GM12878 (cell line): ENCODE data around the gene OCA2. TPM values are rescaled to one million over a fixed set of nuclear protein-coding genes. Genes with fewer than 3 reads are reported as not detected.

Source experiments
- ATAC-seq: fragments of 200-7000 bp; cut with Tn5 transposase; 3 replicates; pipeline ENCODE4 v1.9.1; 2020; ENCODE audit warnings: mild to moderate bottlenecking, moderate library complexity
- BruUV-seq: library from RNA; stranded (reverse); fragments of 400-500 nt; replicated peaks from 2 replicates; lab custom pipeline; 2021; lab: Mats Ljungman, UMichigan
- CTCF ChIA-PET: fragments of 300-600 bp; sonication (Branson Sonifier 250); formaldehyde crosslinking; extraction: SDS; loops from one replicate; lab custom pipeline; 2021; ENCODE audit warnings: inconsistent platforms; lab: Yijun Ruan, JAX
- POLR2A ChIA-PET: fragments of 350-600 bp; formaldehyde crosslinking; extraction: SDS; loops from one replicate; lab custom pipeline; 2021; ENCODE audit warnings: inconsistent platforms; lab: Charles Lee
- RAD21 ChIA-PET: fragments of 300-600 bp; sonication (Branson Sonifier 250); formaldehyde crosslinking; loops from one replicate; lab custom pipeline; 2023; ENCODE audit warnings: antibody characterized with exemption; ENCODE audit not compliant: unreplicated experiment; lab: Charles Lee
- SMC1A ChIA-PET: fragments of 300-600 bp; sonication (Branson Sonifier 250); formaldehyde crosslinking; loops from one replicate; lab custom pipeline; 2023; ENCODE audit not compliant: unreplicated experiment, uncharacterized antibody; lab: Charles Lee
- DNase-seq: peaks from one replicate; pipeline ENCODE4 v3.0.0-alpha.2; 2011; ENCODE audit warnings: low read depth, low spot score
- FAIRE-seq: peaks from 3 replicates; lab custom pipeline; 2011; peaks lifted over from hg19 to GRCh38; lab: Jason Lieb, UNC
- H2AFZ ChIP-seq: 2 replicates; pipeline ENCODE4 v1.6.0; 2011; ENCODE audit warnings: low read depth, low read length, control low read depth; ENCODE audit not compliant: control insufficient read depth
- H3K27ac ChIP-seq: 2 replicates; pipeline ENCODE4 v1.5.1; 2011; ENCODE audit warnings: control low read depth; ENCODE audit not compliant: control insufficient read depth, insufficient read depth
- H3K27me3 ChIP-seq, 2 experiments: replicated peaks in 1 of 2; 2 replicates each; pipeline versions ENCODE4 v1.6.0 to v1.6.1; 2011; ENCODE audit warnings: low read length in 1 of 2; ENCODE audit not compliant: control insufficient read depth in 2 of 2, insufficient read depth in 2 of 2
- H3K36me3 ChIP-seq, 2 experiments: 2 replicates each; pipeline ENCODE4 v1.5.1; 2011; ENCODE audit warnings: low read length in 1 of 2; ENCODE audit not compliant: control insufficient read depth in 2 of 2, insufficient read depth in 2 of 2
- H3K4me1 ChIP-seq: 2 replicates; pipeline ENCODE4 v1.6.1; 2011; ENCODE audit warnings: mild to moderate bottlenecking, low read length, moderate library complexity, mixed read lengths; ENCODE audit not compliant: control insufficient read depth, insufficient read depth
- H3K4me2 ChIP-seq: 2 replicates; pipeline ENCODE4 v1.6.0; 2011; ENCODE audit warnings: control low read depth; ENCODE audit not compliant: control insufficient read depth, insufficient read depth
- H3K4me3 ChIP-seq: fragments of 200-600 bp; sonication (generic); 2 replicates; pipeline ENCODE4 v1.5.1; 2016
- H3K79me2 ChIP-seq: 2 replicates; pipeline ENCODE4 v1.6.0; 2011; ENCODE audit warnings: low read length; ENCODE audit not compliant: control insufficient read depth, insufficient read depth
- H3K9ac ChIP-seq: 2 replicates; pipeline ENCODE4 v1.8.0; 2011; ENCODE audit warnings: low read length, control low read depth, mixed read lengths; ENCODE audit not compliant: control insufficient read depth, insufficient read depth
- H3K9me3 ChIP-seq: replicated peaks from 3 replicates; pipeline ENCODE4 v1.5.1; 2011; ENCODE audit warnings: mild to moderate bottlenecking, low read length; ENCODE audit not compliant: control insufficient read depth, insufficient read depth
- H4K20me1 ChIP-seq: 2 replicates; pipeline ENCODE4 v1.6.0; 2011; ENCODE audit not compliant: control insufficient read depth, insufficient read depth
- ESRRA ChIP-seq: IDR thresholded peaks from 2 replicates; pipeline ENCODE4 v1.6.1; 2012; ENCODE audit warnings: mild to moderate bottlenecking, low read length, improper control_type of control experiment
- HDAC6 ChIP-seq: fragments of 200-600 bp; sonication (generic); IDR thresholded peaks from one replicate; pipeline ENCODE4 v1.8.0; 2017; ENCODE audit warnings: antibody characterized with exemption; ENCODE audit not compliant: unreplicated experiment
- HSF1 ChIP-seq: fragments of 150-350 bp; IDR thresholded peaks from 2 replicates; pipeline ENCODE4 v1.6.1; 2014; ENCODE audit warnings: mild to moderate bottlenecking, low read depth, low read length
- NRF1 ChIP-seq: conservative IDR thresholded peaks from 2 replicates; pipeline ENCODE4 v1.6.1; 2011; ENCODE audit warnings: mild to moderate bottlenecking, low read depth, low read length, improper control_type of control experiment
- PRDM15 ChIP-seq: fragments of 450-650 bp; formaldehyde crosslinking; IDR thresholded peaks from 2 replicates; pipeline ENCODE4 v1.4.0; 2020; ENCODE audit warnings: mild to moderate bottlenecking, moderate library complexity
- SREBF2 ChIP-seq: IDR thresholded peaks from 2 replicates; pipeline ENCODE4 v1.6.1; 2012; ENCODE audit warnings: mild to moderate bottlenecking, low read length
- USF1 ChIP-seq: IDR thresholded peaks from 2 replicates; pipeline ENCODE4 v1.6.1; 2011; ENCODE audit warnings: borderline replicate concordance, low read depth, mild to moderate bottlenecking, moderate library complexity, mixed read lengths, low read length; ENCODE audit not compliant: insufficient read depth; ENCODE audit errors: extremely low read length
- ZBTB33 ChIP-seq: fragments of 450-650 bp; IDR thresholded peaks from 2 replicates; pipeline ENCODE4 v1.6.1; 2017; ENCODE audit warnings: mild to moderate bottlenecking
- WGBS: methylation state at CpG from one replicate; pipeline ENCODE4 v1.1.6; 2016; ENCODE audit warnings: low lambda C conversion rate; ENCODE audit not compliant: insufficient replicate concordance, insufficient coverage; ENCODE audit errors: missing lambda C conversion rate; 5-methylcytosine and 5-hydroxymethylcytosine counted together
- in situ Hi-C: fragments of 300-500 bp; cut with MboI; formaldehyde crosslinking; loops from 9 replicates; pipeline ENCODE4 v1.14.3; 2018; ENCODE audit warnings: mixed read lengths
- intact Hi-C: fragments of 100-400 bp; cut with micrococcal nuclease; formaldehyde crosslinking; loops from one replicate; pipeline ENCODE4 v1.14.2; 2022; ENCODE audit not compliant: unreplicated experiment
- polyA plus RNA-seq, 11 experiments: library from polyadenylated mRNA; depleted of rRNA in 4 of 11; unstranded in 6 of 11; stranded (reverse) in 5 of 11; fragments of >200 nt; fragmentation: Nextera tagmentation in 4 of 11; fragmentation: Illumina TruSeq in 1 of 11; extraction: Ambion mirVana in 4 of 11; extraction: Trizol in 1 of 11; gene quantifications; 1 replicate in 1 of 11; 2 replicates in 10 of 11; pipeline versions ENCODE4 v1.2.1 to v1.2.3, GENCODE V29; 2011 to 2016; ENCODE audit warnings: inconsistent platforms in 2 of 11, missing spikeins in 2 of 11, low read depth in 1 of 11
- total RNA-seq, 4 experiments: library from RNA; depleted of rRNA in 3 of 4; stranded (reverse); fragments of >200 nt in 3 of 4; fragmentation: Illumina TruSeq in 1 of 4; extraction: Trizol in 1 of 4; gene quantifications; 2 replicates each; pipeline versions ENCODE4 v1.2.1 to v1.2.3, GENCODE V29; 2013 to 2021

OCA2 gene
- total and polyA plus RNA-seq, 10 of the 15 experiments (the other 5 are each of a cell fraction or from before 2014, with no cell fraction given) = 0.04 to 1.8 TPM; not detected in 8

GRCh38 chr15:27853624-27854455, 245.3 kb downstream of the OCA2 start:
- WGBS = 53% methylated on average over 15 of the region's 15 CpGs
- ATAC-seq (no peak), FAIRE-seq (no peak), DNase-seq (no peak)
- H2AFZ ChIP-seq = no peak overlapping the region
- ChIA-PET CTCF (no interaction called here), SMC1A (no interaction called here), POLR2A (no interaction called here), RAD21 (no interaction called here)
- no peak overlapping the region for H3K4me2 ChIP-seq
- no peaks in the 10 kb centered on the region; the same call in 2 of the 3 replicates for H3K9me3 ChIP-seq
- H3K4me3 ChIP-seq = no peak overlapping the region
- intact Hi-C loops = no loop called here
- H3K36me3 ChIP-seq = no peaks in the 10 kb centered on the region
- no peak for TF ChIP-seq ZBTB33
- no peak for TF ChIP-seq NRF1
- TF ChIP-seq PRDM15 = no peak
- no peak for TF ChIP-seq ESRRA
- no peak for TF ChIP-seq SREBF2
- no peak for TF ChIP-seq HSF1
- TF ChIP-seq USF1 = no peak
- no peak for TF ChIP-seq HDAC6
- no peaks in the 10 kb centered on the region for H3K27me3 ChIP-seq
- H3K79me2 ChIP-seq = no peaks in the 10 kb centered on the region
- BruUV-seq = no TSS peak
- H3K4me1 ChIP-seq = no peaks in the 10 kb centered on the region
- no peak overlapping the region for H3K27ac ChIP-seq
- in situ Hi-C loops = no loop called here
- no peaks in the 10 kb centered on the region for H4K20me1 ChIP-seq
- no peak overlapping the region for H3K9ac ChIP-seq
